Daoy (cell line): ENCODE results near the gene HEPH. TPM values are rescaled to one million over a fixed set of nuclear protein-coding genes. Genes with fewer than 3 reads are reported as not detected.
"Not testable (repeated sequence)": the region's sequence is repeated elsewhere in the genome, so short reads cannot be mapped to it uniquely, and the experiment has no call there.

Experiments used
- DNase-seq: peaks from one replicate; pipeline ENCODE4 v3.0.0-alpha.2; 2015; ENCODE audit warnings: low read depth
- total RNA-seq: library from RNA; depleted of rRNA; stranded (reverse); fragments of >200 nt; shearing (Covaris generic); gene quantifications from 2 replicates; pipeline ENCODE4 v1.2.3, GENCODE V29; 2014; rRNA removed

The HEPH gene
- 0.09 TPM in 1 of 2 replicates, not detected in the other for total RNA-seq

- no peak for DNase-seq
Measured at GRCh38 chrX:66163849-66164411, at the start of gene HEPH. Gene HEPH (plus strand): TSS chrX:66164247. CDS start chrX:66170571, 6,324 bp downstream.

DNA sequence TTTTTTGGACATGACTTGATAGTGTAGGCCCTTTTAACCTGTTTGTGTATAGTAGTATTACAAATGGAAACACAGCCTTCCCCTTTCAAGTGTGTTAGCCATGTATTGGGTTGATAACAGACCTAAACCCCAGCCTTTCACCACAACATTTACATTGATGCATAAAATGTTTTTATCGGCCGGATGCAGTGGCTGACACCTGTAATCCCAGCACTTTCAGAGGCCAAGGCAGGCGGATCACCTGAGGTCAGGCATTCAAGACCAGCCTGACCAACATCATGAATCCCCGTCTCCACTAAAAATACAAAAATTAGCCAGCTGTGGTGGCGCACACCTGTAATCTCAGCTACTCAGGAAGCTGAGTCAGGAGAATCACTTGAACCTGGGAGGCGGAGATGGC lies 45.3 kb upstream of the HEPH start:
- not testable (repeated sequence) for DNase-seq

DNA sequence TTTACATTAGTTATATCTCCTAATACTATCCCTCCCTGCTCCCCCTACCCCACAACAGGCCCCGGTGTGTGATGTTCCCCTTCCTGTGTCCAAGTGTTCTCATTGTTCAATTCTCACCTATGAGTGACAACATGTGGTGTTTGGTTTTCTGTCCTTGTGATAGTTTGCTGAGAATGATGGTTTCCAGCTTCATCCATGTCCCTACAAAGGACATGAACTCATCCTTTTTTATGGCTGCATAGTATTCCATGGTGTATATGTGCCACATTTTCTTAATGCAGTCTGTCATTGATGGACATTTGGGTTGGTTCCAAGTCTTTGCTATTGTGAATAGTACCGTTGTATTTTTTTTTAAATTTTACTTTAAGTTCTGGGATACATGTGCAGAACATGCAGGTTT lies 42.7 kb upstream of the HEPH start:
- not testable (repeated sequence) for DNase-seq

DNA sequence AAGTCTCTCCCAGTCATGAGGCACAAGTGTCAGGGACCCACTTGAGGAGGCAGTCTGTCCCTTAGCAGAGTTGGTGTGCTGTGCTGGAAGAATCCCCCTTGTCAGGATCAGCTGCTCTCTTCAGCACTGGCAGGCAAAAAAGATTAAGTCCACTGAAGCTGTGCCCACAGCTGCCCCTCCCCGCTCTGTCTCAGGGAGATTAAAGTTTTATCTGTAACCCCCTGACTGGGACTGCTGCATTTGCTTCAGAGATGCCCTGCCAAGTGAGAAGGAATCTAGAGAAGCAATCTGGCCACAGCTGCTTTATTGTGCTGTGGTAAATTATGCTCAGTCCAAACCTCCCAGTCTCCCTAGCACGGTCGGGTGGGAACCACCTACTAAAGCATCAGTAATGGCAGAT lies 37.4 kb upstream of the HEPH start:
- no peak for DNase-seq

GRCh38 chrX:66130469-66130868 lies 33.6 kb upstream of the HEPH start:
- no peak for DNase-seq

DNA sequence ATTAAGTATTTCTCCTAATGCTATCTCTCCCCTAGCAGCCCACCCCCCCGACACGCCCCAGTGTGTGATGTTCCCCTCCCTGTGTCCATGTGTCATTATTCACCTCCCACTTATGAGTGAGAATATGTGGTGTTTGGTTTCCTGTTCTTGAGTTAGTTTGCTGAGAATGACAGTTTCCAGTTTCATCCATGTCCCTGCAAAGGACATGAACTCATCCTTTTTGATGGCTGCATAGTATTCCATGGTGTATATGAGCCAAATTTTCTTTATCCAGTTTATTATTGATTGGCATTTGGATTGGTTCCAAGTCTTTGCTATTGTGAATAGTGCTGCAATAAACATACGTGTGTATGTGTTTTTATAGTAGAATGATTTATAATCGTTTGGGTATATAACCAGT lies 28.8 kb upstream of the HEPH start:
- DNase-seq: not testable (repeated sequence)

DNA sequence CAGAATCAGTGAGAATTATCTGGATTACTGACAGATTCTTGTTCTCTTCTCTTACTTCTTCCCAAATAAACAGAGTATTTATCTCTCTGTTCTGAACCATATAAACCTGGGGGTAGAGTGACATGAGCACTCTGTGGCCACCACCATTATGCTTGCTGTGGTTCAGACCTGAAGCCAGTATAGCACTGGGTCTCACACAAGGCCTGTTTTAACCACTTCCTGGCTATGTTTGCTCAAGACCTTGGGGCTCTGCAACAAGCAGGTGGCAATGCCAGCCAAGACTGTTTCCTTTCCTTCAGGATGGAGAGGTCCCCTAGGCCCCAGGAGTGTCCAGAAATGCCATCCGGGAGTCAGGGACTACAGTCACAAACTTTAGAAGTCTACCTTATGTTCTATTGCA lies 21.7 kb upstream of the HEPH start:
- no peak for DNase-seq

GRCh38 chrX:66144258-66144657 lies 19.8 kb upstream of the HEPH start:
- DNase-seq: no peak

DNA sequence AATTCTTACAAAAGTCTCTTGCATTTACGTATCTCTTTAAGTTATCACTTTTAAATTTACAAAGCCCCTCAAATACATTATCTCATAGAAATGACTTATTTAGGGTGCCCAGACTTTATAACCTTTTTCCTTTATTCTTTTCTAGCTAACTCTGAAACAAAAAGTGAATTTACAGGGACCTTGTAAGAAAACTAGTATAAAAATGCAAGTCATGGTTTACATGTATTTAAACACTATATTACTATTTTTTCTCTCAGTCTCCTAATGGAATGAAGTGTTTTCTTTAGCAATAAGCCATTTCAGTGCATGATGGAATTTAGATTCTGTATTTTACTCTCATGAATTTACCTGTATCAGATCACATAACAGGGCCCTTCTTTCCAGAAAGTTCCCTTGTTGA lies 14.5 kb upstream of the HEPH start:
- DNase-seq: no peak

GRCh38 chrX:66150163-66150562 lies 13.9 kb upstream of the HEPH start:
- no peak for DNase-seq

GRCh38 chrX:66162331-66162822 lies 1.7 kb upstream of the HEPH start:
- DNase-seq: no peak

DNA sequence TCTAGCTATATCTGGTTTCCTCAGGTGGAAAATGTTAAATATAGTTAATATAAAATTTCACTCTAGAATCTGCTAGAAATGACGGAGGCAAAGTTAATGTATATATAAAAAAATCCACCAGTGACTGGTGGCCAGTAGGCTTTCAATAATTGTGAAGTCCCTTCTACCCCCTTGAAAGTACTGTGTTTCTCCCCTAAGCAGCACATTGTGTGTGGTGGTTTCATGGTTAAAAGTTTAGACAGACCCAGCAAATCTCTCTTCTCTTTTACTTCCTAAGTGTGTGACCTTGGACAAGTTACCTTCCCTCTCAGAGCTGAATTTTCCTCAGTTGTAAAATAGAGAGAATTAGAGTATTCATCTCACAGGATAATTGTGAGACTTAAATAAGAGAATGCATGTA lies 600 bp upstream of the HEPH start:
- no peak for DNase-seq

DNA sequence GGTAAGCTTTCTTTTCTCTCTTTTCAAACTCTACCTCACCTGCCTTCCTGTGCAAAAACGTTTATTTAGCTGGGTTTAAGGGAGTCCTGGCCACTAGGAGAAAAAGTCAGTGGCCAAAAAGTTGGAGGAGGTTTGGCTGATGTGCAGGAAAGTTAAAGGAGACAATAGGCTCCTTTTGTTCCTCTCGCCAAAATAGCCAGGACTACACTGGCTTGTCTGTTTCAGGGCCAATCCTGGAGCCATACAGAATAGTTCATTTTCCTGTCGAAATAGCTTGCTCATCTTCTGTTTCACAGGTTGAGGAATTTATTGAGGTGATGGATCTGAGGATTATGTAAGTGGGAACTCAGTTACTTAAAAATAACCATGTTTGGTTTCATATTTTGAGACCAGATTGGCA lies 423 bp downstream of the HEPH start:
- no peak for DNase-seq

- DNase-seq: no peak
Measured at GRCh38 chrX:66164931-66165330, 884 bp downstream of the HEPH start.

- no peak for DNase-seq
Measured at GRCh38 chrX:66166671-66167070, 2.6 kb downstream of the HEPH start.

- DNase-seq: no peak
Measured at GRCh38 chrX:66167431-66167830, 3.4 kb downstream of the HEPH start.

DNA sequence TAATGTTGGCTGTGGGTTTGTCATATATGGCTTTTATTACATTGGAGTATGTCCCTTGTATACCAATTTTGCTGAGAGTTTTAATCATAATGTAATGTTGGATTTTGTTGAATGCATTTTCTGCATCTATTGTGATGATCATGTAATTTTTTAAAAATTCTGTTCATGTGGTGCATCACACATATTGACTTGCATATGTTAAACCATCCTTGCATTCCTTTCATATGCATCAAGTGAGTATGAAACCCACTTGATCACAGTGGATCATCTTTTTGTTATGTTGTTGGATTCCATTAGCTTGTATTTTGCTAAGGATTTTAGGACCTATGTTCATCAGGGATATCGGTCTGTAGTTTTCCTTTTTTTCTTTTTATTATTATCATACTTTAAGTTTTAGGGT lies 12.1 kb downstream of the HEPH start:
- no peak for DNase-seq

- no peak for DNase-seq
Measured at GRCh38 chrX:66191563-66191962, 27.5 kb downstream of the HEPH start.

DNA sequence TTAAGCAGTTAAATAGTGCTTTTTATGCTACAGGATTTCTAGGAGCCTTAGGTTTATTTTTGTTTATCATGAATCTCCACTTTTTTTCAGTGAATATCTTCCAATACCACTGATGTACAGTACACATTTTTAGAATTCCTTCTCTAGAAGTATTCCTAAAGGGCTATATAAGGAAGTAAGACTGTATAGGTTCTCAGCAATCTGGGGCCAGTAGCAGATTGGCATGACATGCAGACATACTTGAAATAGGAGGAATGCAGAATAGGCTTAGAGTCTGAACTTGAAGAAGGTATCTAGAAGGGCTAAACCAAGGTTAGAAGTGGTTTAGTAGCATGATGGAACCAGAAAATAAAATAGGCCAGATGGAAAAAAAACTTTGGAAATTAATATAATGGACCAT lies 29.8 kb downstream of the HEPH start:
- no peak for DNase-seq

DNA sequence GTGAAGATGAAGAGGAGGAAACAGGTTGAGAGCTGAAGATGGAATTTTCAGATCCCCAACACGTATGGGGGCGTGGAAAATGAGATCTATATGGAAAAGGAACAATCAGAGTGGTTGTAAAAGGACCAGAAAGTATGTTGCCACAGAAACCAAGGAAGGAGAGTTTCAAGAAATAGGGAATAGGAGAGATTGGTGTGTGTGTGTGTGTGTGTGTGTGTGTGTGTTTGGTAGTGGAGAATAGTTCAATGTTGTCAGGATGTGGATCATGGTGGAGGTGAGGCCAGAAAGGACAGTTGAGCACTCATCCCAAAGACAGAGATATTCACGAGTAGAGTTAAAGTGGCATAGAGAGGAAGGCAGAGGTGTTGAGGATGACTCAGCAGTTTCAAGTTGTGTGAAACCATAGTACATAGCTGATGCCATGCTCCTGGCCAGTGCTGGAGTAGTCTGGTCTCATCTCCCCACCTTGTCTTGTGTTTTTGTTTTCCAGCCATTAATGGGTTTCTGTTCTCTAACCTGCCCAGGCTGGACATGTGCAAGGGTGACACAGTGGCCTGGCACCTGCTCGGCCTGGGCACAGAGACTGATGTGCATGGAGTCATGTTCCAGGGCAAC lies 36.1 kb downstream of the HEPH start:
- DNase-seq: no peak

GRCh38 chrX:66200855-66201795 lies 37.1 kb downstream of the HEPH start:
- DNase-seq: no peak

GRCh38 chrX:66203114-66203513 lies 39.1 kb downstream of the HEPH start:
- no peak for DNase-seq

- no peak for DNase-seq
Measured at GRCh38 chrX:66221856-66222255, 57.8 kb downstream of the HEPH start.
